HG03108 (cell line): ENCODE data around the gene KLHL29.
"Not testable (repeated sequence)": the region's sequence is repeated elsewhere in the genome, so short reads cannot be mapped to it uniquely, and the experiment has no call there.

ENCODE experiments used
- ATAC-seq: cut with Tn5 transposase; IDR thresholded peaks from one replicate; pipeline ENCODE4 v1.9.1; 2021; ENCODE audit warnings: moderate library complexity; ENCODE audit not compliant: unreplicated experiment

The KLHL29 gene

GRCh38 chr2:23698721-23699579 is 314.0 kb downstream of the KLHL29 start:
- no peak for ATAC-seq

- no peak for ATAC-seq
Measured at GRCh38 chr2:23699580-23699925, 314.6 kb downstream of the KLHL29 start.

GRCh38 chr2:23700627-23701026 is 315.6 kb downstream of the KLHL29 start:
- no peak for ATAC-seq

- no peak for ATAC-seq
Measured at GRCh38 chr2:23703037-23703582, 318.1 kb downstream of the KLHL29 start.

- ATAC-seq = no peak
Measured at GRCh38 chr2:23703583-23704385, 318.8 kb downstream of the KLHL29 start.

GRCh38 chr2:23705771-23706612 is 321.0 kb downstream of the KLHL29 start:
- ATAC-seq = no peak

- ATAC-seq = no peak
Measured at GRCh38 chr2:23706613-23707078, 321.7 kb downstream of the KLHL29 start.

- ATAC-seq = no peak
Measured at GRCh38 chr2:23707096-23707495, 322.1 kb downstream of the KLHL29 start.

- ATAC-seq = no peak
Measured at GRCh38 chr2:23708771-23709170, 323.8 kb downstream of the KLHL29 start.

GRCh38 chr2:23709311-23709710 is 324.3 kb downstream of the KLHL29 start:
- ATAC-seq = no peak

- no peak for ATAC-seq
Measured at GRCh38 chr2:23711979-23712755, 327.2 kb downstream of the KLHL29 start.

GRCh38 chr2:23712756-23713151 is 327.8 kb downstream of the KLHL29 start:
- ATAC-seq = no peak

- no peak for ATAC-seq
Measured at GRCh38 chr2:23713351-23713750, 328.4 kb downstream of the KLHL29 start.

GRCh38 chr2:23718931-23719700 is 334.1 kb downstream of the KLHL29 start:
- ATAC-seq = no peak

- no peak for ATAC-seq
Measured at GRCh38 chr2:23719716-23720115, 334.7 kb downstream of the KLHL29 start.

- no peak for ATAC-seq
Measured at GRCh38 chr2:23720705-23721453, 335.9 kb downstream of the KLHL29 start.

- no peak for ATAC-seq
Measured at GRCh38 chr2:23721454-23721826, 336.5 kb downstream of the KLHL29 start.

- no peak for ATAC-seq
Measured at GRCh38 chr2:23722255-23722654, 337.3 kb downstream of the KLHL29 start.

- not testable (repeated sequence) for ATAC-seq
Measured at GRCh38 chr2:23723029-23723428, 338.1 kb downstream of the KLHL29 start.
